GM23338 (cell line): ENCODE data around the gene RHBDD2. TPM values are rescaled to one million over a fixed set of nuclear protein-coding genes. Genes with fewer than 3 reads are reported as not detected.

Experiments
- CREB1 ChIP-seq: fragments of 250-450 bp; sonication (Bioruptor Pico); IDR thresholded peaks from 2 replicates; pipeline ENCODE4 v1.5.0; 2020; ENCODE audit warnings: low read depth, mild to moderate bottlenecking, moderate library complexity
- EZH2 ChIP-seq: fragments of 200-600 bp; sonication (generic); IDR thresholded peaks from one replicate; pipeline ENCODE4 v1.8.0; 2017; ENCODE audit warnings: antibody characterized with exemption, mild to moderate bottlenecking, low read depth; ENCODE audit not compliant: unreplicated experiment
- EZH2phosphoT487 ChIP-seq: fragments of 200-600 bp; sonication (generic); IDR thresholded peaks from one replicate; pipeline ENCODE4 v1.8.1; 2018; ENCODE audit warnings: antibody characterized with exemption; ENCODE audit not compliant: unreplicated experiment
- JUNB ChIP-seq: IDR thresholded peaks from one replicate; pipeline ENCODE4 v1.6.1; 2016; ENCODE audit warnings: antibody characterized with exemption; ENCODE audit not compliant: unreplicated experiment
- NANOG ChIP-seq: IDR thresholded peaks from 2 replicates; pipeline ENCODE4 v1.6.1; 2016; ENCODE audit warnings: antibody characterized with exemption, borderline replicate concordance
- POLR2AphosphoS5 ChIP-seq: IDR thresholded peaks from 2 replicates; pipeline ENCODE4 v1.6.1; 2016; ENCODE audit warnings: antibody characterized with exemption, low read depth
- REST ChIP-seq: IDR thresholded peaks from one replicate; pipeline ENCODE4 v1.6.1; 2018; ENCODE audit warnings: antibody characterized with exemption; ENCODE audit not compliant: unreplicated experiment
- STAT1 ChIP-seq: IDR thresholded peaks from one replicate; pipeline ENCODE4 v1.6.1; 2016; ENCODE audit warnings: antibody characterized with exemption; ENCODE audit not compliant: unreplicated experiment
- ZNF331 ChIP-seq: fragments of 250-450 bp; sonication (Bioruptor Pico); IDR thresholded peaks from 2 replicates; pipeline ENCODE4 v1.5.0; 2020; ENCODE audit warnings: low read depth, mild to moderate bottlenecking, moderate library complexity
- ZNF462 ChIP-seq: fragments of 250-450 bp; sonication (Bioruptor Pico); IDR thresholded peaks from 2 replicates; pipeline ENCODE4 v1.5.0; 2020; ENCODE audit warnings: mild to moderate bottlenecking, moderate library complexity
- polyA plus RNA-seq: library from polyadenylated mRNA; unstranded; fragments of >200 nt; fragmentation: Nextera tagmentation; extraction: Ambion mirVana; gene quantifications from 2 replicates; pipeline ENCODE4 v1.2.1, GENCODE V29; 2016
- total RNA-seq: library from RNA; depleted of rRNA; stranded (reverse); fragments of >200 nt; shearing (Covaris generic); gene quantifications from 2 replicates; pipeline ENCODE4 v1.2.3, GENCODE V29; 2014

RHBDD2 gene
- total and polyA plus RNA-seq, 2 experiments from 2014 or later, result 23.1 to 25.7 TPM

GRCh38 chr7:75931680-75932079 lies 52.8 kb downstream of the RHBDD2 start (continued):
- TF ChIP-seq ZNF462 (CRISPR knock-in tag), result no peak
- no peak for TF ChIP-seq NANOG
- no peak for TF ChIP-seq JUNB
- no peak for TF ChIP-seq CREB1
- TF ChIP-seq STAT1, result no peak
- TF ChIP-seq EZH2phosphoT487, result no peak
- no peak for TF ChIP-seq ZNF331 (CRISPR knock-in tag)
- no peak for TF ChIP-seq POLR2AphosphoS5
- no peak for TF ChIP-seq REST
- no peak for TF ChIP-seq EZH2
